ENCODE measurements around the gene STXBP6.

- TF ChIP-seq POLR2AphosphoS5 (IDR thresholded peaks at IDR 0.05; ENCODE audit: borderline replicate concordance, low read depth, low read length): no peak
- no peak for TF ChIP-seq EZH2 (IDR thresholded peaks at IDR 0.05)
- no peak for TF ChIP-seq FOXP2 (optimal IDR thresholded peaks at IDR 0.05; ENCODE audit: control extremely low read depth, extremely low read length, insufficient read depth)
Observed at GRCh38 chr14:25004389-25004809, 45.5 kb downstream of the STXBP6 start.
